ENCODE results near the gene CTNNBIP1.

The CTNNBIP1 gene

GRCh38 chr1:9903801-9904527 is 6.1 kb downstream of the CTNNBIP1 start:
- DNase-seq: no peak

- DNase-seq: no peak
Measured at GRCh38 chr1:9902060-9902452, 8.0 kb downstream of the CTNNBIP1 start.

- DNase-seq: no peak
Measured at GRCh38 chr1:9901148-9902059, 8.7 kb downstream of the CTNNBIP1 start.

- DNase-seq: peak; percentile 48
Measured at GRCh38 chr1:9900142-9901043, 9.7 kb downstream of the CTNNBIP1 start.

- no peak for DNase-seq
Measured at GRCh38 chr1:9894115-9894514, 16.0 kb downstream of the CTNNBIP1 start.

GRCh38 chr1:9892563-9893528 is 17.2 kb downstream of the CTNNBIP1 start:
- DNase-seq: peak; percentile 32

- peak; percentile 87 for DNase-seq
Measured at GRCh38 chr1:9891207-9891606, 18.9 kb downstream of the CTNNBIP1 start.

GRCh38 chr1:9890224-9890731 is 19.8 kb downstream of the CTNNBIP1 start:
- peak; percentile 82 for DNase-seq

GRCh38 chr1:9889411-9889810 is 20.7 kb downstream of the CTNNBIP1 start:
- no peak for DNase-seq

GRCh38 chr1:9888886-9889285 is 21.2 kb downstream of the CTNNBIP1 start:
- DNase-seq: no peak

- no peak for DNase-seq
Measured at GRCh38 chr1:9887070-9887469, 23.0 kb downstream of the CTNNBIP1 start.

- peak; percentile 27 for DNase-seq
Measured at GRCh38 chr1:9886092-9886742, 23.9 kb downstream of the CTNNBIP1 start.

GRCh38 chr1:9884805-9885204 is 25.3 kb downstream of the CTNNBIP1 start:
- DNase-seq: no peak

- no peak for DNase-seq
Measured at GRCh38 chr1:9883585-9884449, 26.3 kb downstream of the CTNNBIP1 start.

- DNase-seq: no peak
Measured at GRCh38 chr1:9882945-9883303, 27.1 kb downstream of the CTNNBIP1 start.

GRCh38 chr1:9882296-9882944 is 27.6 kb downstream of the CTNNBIP1 start:
- DNase-seq: no peak

- DNase-seq: no peak
Measured at GRCh38 chr1:9881838-9882249, 28.2 kb downstream of the CTNNBIP1 start.

- no peak for DNase-seq
Measured at GRCh38 chr1:9878404-9878803, 31.7 kb downstream of the CTNNBIP1 start.

GRCh38 chr1:9877962-9878361 is 32.1 kb downstream of the CTNNBIP1 start:
- DNase-seq: no peak

- DNase-seq: no peak
Measured at GRCh38 chr1:9875636-9876000, 34.5 kb downstream of the CTNNBIP1 start.

All from NCI-H82 (cell line).